Measurements from ENCODE around the gene GARIN3.

- no peak for TF ChIP-seq CTCF (conservative IDR thresholded peaks at IDR 0.05; ENCODE audit: low read length)
- no peak for TF ChIP-seq EZH2phosphoT487 (IDR thresholded peaks at IDR 0.05; ENCODE audit: borderline replicate concordance, low read depth, low read length)
These were observed 2.2 kb upstream of the GARIN3 start for GRCh38 chr5:157168286-157168685.

Measured in OCI-LY7 (cell line).